Measurements from ENCODE around the gene OR52K2.
"Not testable (repeated sequence)": the region's sequence is repeated elsewhere in the genome, so short reads cannot be mapped to it uniquely, and the experiment has no call there.

The OR52K2 gene

DNA sequence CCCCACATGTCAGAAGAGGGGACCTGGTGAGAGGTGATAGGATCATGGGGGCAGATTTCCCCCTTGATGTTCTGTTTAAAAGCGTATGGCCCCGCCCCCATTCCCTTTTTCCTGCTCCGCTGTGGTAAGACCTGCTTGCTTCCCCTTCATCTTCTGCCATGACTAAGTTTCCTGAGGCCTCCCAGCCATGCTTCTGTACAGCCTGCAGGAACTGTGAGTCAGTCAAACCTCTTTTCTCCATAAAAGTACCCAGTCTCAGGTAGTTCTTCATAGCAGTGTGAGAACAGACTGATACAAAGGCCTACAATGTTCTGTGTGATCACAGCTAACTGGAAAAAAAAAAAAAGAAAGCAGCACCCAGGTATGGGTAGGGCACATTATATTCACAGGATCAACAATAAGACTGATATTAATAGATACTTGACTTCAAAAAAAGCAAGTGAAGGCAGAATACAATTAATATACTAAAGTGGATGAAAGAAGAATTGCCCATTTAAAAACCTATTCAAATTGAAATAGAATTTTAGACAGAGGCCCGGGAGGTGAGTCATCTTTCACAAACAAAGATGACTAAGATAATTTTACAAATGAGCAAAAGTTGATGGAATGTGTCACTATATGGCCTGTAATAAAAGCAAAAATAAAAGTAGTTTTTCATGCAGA is 31.6 kb downstream of the OR52K2 start:
- DNase-seq, result no peak

DNA sequence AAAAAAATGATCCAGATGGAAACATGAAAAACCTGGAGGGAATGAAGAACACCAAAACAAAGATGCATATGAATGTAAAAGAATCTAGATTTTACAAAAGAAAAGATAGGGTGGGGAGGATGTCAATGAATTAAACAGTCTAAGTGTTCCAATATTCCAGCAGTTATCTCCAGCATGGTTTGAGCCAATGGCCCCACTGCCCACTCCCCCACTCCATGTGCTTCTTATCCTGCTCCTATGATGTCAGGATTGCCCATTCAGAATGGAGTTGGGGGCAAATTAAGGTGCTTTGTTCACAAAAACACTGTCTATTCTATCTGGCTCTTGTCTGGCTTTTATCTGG is 32.1 kb downstream of the OR52K2 start:
- no peak for DNase-seq

DNA sequence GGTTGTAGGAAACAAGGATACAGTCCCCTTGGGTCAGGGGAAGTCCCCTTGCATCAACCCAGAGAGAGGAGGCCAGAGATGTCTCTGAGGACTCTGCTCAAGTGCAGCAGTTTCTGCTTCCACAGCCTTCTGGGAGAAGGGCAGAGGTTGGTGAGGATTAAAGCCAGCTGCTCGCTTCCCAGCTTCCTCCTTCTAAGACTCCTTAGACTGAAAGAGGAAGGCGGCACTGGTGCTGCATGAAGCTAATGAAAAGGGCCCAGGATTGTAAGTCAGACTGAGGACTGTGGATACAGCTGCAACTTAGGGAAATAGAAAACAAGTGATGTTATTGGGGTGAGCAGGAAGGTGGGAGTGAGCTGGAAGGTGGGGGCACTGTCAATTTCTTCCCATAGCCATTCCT is 33.4 kb downstream of the OR52K2 start, which contains the start of gene OR52K1:
TSS of gene OR52K1 (plus strand) at position 202 of the 400 bp plus-strand sequence. CDS start 6,255 bp downstream, outside the sequence.
- DNase-seq, result peak in 2 of 58 donors; percentile 4 to 17

DNA sequence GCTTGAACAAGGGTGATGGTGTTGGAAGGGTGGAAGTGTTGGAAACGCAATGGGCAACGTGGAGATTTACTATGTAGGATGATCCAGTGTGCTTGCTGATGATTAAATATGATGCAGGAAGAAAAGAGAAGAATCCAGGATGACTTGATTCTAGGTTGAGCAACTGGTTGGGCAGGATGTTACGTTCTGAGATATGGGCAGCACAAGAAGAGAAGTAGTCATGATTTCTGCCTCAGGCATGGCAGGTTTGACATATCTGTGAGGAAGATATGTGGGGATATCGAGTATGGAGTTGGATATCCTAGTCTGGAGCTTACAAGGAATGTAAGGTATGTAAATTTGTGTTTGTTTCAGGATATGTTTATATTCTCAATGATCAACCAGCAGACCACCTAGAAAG is 35.2 kb downstream of the OR52K2 start:
- no peak for DNase-seq

DNA sequence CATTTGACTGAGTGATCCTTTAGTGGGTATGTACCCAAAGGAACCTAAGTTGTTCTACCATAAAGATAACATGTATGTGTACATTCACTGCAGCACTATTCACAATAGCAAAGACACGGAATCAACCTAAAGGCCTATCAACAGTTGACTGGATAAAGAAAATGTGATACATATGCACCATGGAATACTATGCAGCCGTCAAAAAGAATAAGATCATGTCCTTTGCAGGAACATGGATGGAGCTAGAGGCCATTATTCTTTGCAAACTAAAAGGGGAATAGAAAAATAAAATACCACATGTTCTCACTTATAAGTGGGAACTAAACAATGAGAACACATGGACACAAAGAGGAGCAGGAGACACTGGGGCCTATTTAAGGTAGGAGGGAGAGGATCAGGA is 42.3 kb downstream of the OR52K2 start:
- not testable (repeated sequence) for DNase-seq

DNA sequence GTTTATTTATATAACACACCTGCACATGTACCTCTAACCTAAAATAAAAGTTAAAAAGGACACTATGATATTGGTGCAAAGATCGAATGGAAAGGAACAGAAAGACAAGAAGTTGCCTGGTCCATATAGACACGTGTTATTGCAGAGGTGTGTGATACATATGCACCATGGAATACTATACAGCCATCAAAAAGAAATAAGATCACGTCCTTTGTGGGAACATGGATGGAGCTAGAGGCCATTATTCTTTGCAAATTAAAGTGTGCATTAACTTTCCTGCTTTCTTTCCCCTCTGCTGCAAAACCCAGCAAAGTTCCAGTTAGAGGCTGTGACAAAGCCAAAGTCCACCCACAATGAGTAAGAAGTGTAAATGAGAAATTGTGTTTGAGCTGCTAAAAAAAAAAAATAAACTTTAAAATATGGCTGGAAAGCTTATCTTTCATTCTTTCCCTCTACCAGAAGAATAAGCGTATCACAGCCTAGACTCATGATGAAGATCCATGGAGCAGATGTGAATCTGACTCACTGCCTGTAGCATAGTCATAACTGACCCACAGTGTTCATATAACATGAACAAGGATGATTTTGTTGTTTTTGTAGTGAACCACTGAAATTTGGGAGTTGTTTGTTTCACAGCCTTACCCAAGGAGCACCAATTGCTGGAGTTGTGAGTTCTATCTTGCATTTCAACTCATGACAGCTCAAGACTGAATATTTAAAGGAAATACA is 42.9 kb downstream of the OR52K2 start:
- no peak for DNase-seq

DNA sequence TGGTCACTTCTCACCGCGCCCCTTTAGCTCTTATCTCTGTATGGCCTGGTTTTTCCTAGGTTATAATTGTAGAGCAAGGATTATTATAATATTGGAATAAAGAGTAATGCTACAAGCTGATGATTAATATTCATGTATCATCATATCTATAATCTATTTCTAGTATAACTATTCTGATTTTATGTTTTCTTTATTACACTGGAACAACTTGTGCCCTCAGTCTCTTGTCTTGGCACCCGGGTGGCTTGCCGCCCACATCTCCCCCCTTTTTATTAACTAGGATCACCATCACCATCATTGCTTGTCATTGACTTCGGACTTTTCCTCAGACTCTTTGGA is 44.4 kb downstream of the OR52K2 start:
- no peak for DNase-seq

DNA sequence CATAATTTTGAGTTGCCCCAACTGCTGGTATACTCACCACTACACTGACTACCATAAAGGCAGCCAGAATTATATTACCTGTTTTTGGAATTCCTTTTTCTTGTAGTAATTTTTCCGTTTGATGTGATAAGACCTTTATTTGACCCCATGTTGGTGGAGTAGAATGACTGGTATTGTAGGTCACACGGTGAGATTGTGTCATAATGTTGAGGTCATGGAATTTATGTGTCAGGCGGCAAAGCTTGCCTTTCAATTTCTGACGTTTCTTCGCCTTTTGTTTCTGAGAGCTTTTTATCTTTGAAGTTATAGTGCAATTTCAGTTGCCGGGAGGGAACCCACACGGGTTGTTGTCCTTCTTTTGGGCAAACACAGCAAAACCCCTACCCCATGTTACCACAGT is 46.4 kb downstream of the OR52K2 start:
- DNase-seq, result no peak

DNA sequence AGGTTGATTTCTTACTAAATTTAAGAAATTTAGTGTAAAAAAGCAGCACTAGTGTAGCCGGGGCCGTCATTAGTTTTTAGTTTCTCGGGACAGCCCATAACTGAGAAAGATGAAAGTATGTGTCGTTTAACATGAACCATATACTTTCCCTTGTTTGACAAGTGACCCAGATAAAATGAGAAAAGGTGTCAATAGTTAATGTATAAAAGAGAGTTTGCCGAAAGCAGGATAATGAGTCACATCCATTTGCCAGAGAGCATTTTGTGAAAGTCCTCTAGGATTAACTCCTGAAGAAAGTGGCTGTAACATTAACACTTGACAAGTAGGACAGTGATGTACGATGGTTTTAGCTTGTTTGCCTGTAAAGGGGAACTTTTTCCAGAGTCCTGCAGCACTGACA is 46.9 kb downstream of the OR52K2 start:
- no peak for DNase-seq

DNA sequence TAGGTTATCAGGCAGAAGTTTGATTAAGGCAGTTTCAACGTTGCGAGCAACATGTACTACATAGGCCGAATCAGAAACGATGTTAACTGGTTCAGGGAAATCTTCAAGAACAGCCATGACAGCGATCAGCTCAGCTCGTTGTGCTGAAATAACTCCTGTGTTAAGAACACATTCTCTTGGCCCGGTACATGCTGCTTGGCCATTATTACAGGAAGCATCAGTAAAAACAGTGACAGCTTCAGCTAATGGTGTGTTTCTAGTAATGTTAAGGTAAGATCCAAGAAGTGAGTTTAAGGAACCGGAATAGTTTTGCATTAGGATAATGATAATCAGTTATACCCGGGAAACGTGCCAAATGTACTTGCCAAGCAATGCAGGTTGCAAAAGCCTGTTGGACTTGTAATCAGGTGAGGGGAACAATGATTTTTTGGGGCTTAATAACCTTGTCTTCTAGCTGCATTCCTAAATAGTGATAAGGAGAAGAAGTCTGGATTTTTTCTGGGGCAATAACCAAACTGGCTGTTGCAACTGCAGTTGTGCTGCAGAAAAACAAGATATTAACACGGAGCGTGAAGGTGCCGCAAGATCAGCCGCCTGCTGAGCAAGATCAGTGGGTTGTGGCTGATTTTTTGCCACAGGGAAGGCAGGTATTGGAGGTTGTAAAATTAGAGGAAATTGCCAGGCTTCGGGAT is 47.6 kb downstream of the OR52K2 start:
- no peak for DNase-seq

All from anterior cingulate cortex (tissue), 58 donors.